NCI-H446 (cell line): ENCODE measurements around the gene VSTM2L.

Experiments used
- DNase-seq, 2 experiments: peaks; one replicate each; lab custom pipeline; 2025; lab: John Stamatoyannopoulos, UW

Gene VSTM2L

DNA sequence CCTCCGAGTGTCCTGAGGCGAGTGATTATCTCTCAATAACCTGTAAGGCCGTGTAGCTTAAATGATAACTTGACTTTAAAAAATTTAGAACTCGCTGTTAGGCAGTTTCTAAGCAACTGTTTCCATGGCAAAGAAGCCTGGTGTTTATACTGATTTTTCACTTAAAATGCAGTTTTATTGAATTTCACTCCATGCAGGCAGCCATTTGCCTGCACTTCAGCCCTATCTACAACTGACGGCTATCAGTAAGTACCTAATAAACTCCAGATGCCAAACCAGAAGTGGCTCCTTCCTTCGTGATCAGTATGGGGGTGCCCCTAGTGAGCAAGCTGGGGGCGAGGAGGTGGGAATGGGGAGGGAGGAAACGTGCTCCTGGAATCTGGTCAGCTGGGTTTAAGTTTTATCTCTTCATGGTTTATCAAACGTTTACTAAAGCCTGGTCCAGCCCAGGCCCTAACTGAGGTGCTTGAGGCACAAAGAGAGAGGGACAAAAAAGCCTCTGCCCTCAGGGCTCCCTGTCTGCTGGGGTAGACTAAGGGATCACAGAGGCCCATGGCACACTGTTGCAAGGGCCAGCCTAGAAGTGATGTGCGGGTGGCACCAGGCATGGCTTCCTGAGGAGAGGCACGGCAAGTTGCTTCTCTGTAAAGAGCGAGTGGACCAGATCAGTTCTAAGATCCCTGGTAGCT lies 84.8 kb downstream of the VSTM2L start:
- DNase-seq = no peak

- no peak for DNase-seq
Measured at GRCh38 chr20:37988306-37988954, 85.5 kb downstream of the VSTM2L start.

- no peak for DNase-seq
Measured at GRCh38 chr20:37989601-37990295, 86.8 kb downstream of the VSTM2L start.

- no peak for DNase-seq
Measured at GRCh38 chr20:37990571-37991151, 87.7 kb downstream of the VSTM2L start.

DNA sequence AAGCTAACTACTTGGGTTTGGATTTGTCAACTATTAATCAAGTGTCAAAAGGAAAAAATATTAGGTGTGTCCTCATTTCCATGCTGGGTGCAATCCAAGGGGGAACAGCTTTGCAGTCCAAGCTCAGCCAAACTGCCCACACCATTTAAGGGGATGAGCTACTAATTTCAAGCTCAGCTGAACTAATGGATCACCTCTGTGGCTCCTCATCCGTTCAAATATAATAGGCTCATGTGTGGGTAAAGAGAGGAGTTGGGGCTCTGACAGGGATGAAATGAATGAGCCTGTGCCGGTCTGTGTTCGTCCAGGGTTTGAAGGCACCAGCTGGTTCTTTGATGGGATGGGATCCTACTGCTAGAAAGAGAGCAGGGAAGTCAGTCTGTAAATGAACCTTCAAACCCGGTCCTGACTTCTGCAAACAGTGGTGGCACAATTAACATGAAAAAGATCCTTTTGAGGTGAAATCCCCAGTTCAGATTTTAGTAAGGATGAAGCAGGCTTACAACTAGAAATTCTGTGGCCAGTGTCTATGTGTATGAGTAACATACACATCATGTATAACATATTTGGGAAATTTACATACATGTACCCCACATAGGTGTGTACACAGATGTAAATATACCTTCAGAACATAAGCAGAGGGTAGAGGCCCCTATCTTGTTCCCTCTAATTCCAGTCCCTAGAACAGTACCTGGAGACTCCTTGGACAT lies 88.4 kb downstream of the VSTM2L start:
- DNase-seq = no peak

GRCh38 chr20:37991908-37992307 lies 89.0 kb downstream of the VSTM2L start:
- DNase-seq = no peak

DNA sequence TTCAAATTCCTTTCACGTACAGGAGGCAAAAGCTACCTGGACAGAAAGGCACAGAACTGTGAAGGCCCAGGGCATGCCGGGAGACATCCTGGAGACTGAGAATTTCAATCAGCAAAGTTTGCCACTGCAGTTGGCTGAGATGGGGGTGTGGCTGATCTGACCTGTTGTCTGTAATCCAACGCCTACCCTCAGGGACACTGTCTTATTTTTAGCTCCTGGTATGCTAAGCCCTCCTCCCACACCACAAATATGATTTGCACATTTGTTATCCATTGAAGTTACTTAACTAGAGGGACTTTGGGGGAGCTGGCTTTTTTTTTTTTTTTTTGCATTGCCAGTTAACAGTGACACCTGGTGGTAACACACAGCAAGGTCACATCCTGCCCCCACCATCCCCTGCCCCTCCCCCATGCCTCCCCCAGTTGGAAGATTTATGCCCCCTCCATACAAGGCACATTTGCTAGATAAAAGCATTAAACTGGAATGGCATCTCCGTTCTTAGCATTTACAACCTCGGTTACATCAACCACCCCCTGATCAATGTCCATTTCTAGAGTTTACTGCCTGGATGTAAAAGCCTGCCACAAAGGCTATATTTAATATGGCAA lies 90.0 kb downstream of the VSTM2L start:
- DNase-seq = no peak

- DNase-seq = no peak
Measured at GRCh38 chr20:37994512-37994911, 91.6 kb downstream of the VSTM2L start.
